ENCODE data around the gene MARK1.

Gene MARK1

GRCh38 chr1:220691053-220691684 lies 163.2 kb downstream of the MARK1 start:
- DNase-seq (ENCODE audit: low spot score), result no peak

GRCh38 chr1:220692436-220693228 lies 164.7 kb downstream of the MARK1 start:
- DNase-seq (ENCODE audit: low spot score), result no peak

GRCh38 chr1:220694866-220695382 lies 167.0 kb downstream of the MARK1 start:
- DNase-seq (ENCODE audit: low spot score), result no peak

- DNase-seq (ENCODE audit: low spot score), result no peak
These were observed 167.5 kb downstream of the MARK1 start for GRCh38 chr1:220695426-220695825.

- DNase-seq (ENCODE audit: low spot score), result no peak
These were observed 168.4 kb downstream of the MARK1 start for GRCh38 chr1:220696226-220696862.

- DNase-seq (ENCODE audit: low spot score), result no peak
These were observed 168.9 kb downstream of the MARK1 start for GRCh38 chr1:220696863-220697231.

- no peak for DNase-seq (ENCODE audit: low spot score)
These were observed 169.4 kb downstream of the MARK1 start for GRCh38 chr1:220697326-220697725.

GRCh38 chr1:220698607-220699016 lies 170.7 kb downstream of the MARK1 start:
- no peak for DNase-seq (ENCODE audit: low spot score)

GRCh38 chr1:220699044-220699443 lies 171.1 kb downstream of the MARK1 start:
- DNase-seq (ENCODE audit: low spot score), result no peak

- no peak for DNase-seq (ENCODE audit: low spot score)
These were observed 172.7 kb downstream of the MARK1 start for GRCh38 chr1:220700556-220701179.

- DNase-seq (ENCODE audit: low spot score), result no peak
These were observed 174.0 kb downstream of the MARK1 start for GRCh38 chr1:220701974-220702373.

GRCh38 chr1:220702733-220703270 lies 174.9 kb downstream of the MARK1 start:
- DNase-seq (ENCODE audit: low spot score), result no peak

GRCh38 chr1:220703305-220703704 lies 175.4 kb downstream of the MARK1 start:
- no peak for DNase-seq (ENCODE audit: low spot score)

GRCh38 chr1:220705782-220706181 lies 177.8 kb downstream of the MARK1 start:
- DNase-seq (ENCODE audit: low spot score), result no peak

- no peak for DNase-seq (ENCODE audit: low spot score)
These were observed 178.5 kb downstream of the MARK1 start for GRCh38 chr1:220706480-220706879.

GRCh38 chr1:220707160-220707559 lies 179.2 kb downstream of the MARK1 start:
- no peak for DNase-seq (ENCODE audit: low spot score)

GRCh38 chr1:220708244-220708643 lies 180.3 kb downstream of the MARK1 start:
- no peak for DNase-seq (ENCODE audit: low spot score)

GRCh38 chr1:220708936-220709801 lies 181.2 kb downstream of the MARK1 start:
- DNase-seq (ENCODE audit: low spot score), result peak; percentile 33

GRCh38 chr1:220710333-220710732 lies 182.4 kb downstream of the MARK1 start:
- DNase-seq (ENCODE audit: low spot score), result no peak

- DNase-seq (ENCODE audit: low spot score), result peak; percentile 48
These were observed 183.3 kb downstream of the MARK1 start for GRCh38 chr1:220711056-220711809.

Measured in germinal center (tissue), 1 donor.